Tibial nerve (tissue), 4 donors: ENCODE measurements around the gene PRKCZ.

Source experiments
- EP300 ChIP-seq, 2 donors: sonication (generic); formaldehyde crosslinking; IDR thresholded peaks; one replicate each; pipeline ENCODE4 v1.6.1; 2017; ENCODE audit warnings: antibody characterized with exemption in 2 of 2, mild to moderate bottlenecking in 1 of 2
- POLR2A ChIP-seq, 2 donors: fragments of 450-650 bp; IDR thresholded peaks; one replicate each; pipeline ENCODE4 v1.6.1; 2017; ENCODE audit warnings: antibody characterized with exemption in 2 of 2, mild to moderate bottlenecking in 2 of 2, moderate library complexity in 2 of 2
- TF ChIP-seq, protein P1 (sequence below), 5 experiments: fragments of 200-600 bp in 3 of 5; fragments of 450-650 bp in 2 of 5; sonication (generic) in 3 of 5; IDR thresholded peaks; one replicate each; pipeline ENCODE4 v1.5.1; 2016 to 2019; ENCODE audit warnings: antibody characterized with exemption in 5 of 5, mild to moderate bottlenecking in 3 of 5, moderate library complexity in 2 of 5

- TF ChIP-seq, protein P1, sequence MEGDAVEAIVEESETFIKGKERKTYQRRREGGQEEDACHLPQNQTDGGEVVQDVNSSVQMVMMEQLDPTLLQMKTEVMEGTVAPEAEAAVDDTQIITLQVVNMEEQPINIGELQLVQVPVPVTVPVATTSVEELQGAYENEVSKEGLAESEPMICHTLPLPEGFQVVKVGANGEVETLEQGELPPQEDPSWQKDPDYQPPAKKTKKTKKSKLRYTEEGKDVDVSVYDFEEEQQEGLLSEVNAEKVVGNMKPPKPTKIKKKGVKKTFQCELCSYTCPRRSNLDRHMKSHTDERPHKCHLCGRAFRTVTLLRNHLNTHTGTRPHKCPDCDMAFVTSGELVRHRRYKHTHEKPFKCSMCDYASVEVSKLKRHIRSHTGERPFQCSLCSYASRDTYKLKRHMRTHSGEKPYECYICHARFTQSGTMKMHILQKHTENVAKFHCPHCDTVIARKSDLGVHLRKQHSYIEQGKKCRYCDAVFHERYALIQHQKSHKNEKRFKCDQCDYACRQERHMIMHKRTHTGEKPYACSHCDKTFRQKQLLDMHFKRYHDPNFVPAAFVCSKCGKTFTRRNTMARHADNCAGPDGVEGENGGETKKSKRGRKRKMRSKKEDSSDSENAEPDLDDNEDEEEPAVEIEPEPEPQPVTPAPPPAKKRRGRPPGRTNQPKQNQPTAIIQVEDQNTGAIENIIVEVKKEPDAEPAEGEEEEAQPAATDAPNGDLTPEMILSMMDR (IDR thresholded peaks at IDR 0.05), result no peak
- TF ChIP-seq POLR2A (IDR thresholded peaks at IDR 0.05), result no peak
- TF ChIP-seq EP300 (IDR thresholded peaks at IDR 0.05), result no peak
Measured at GRCh38 chr1:2143814-2144500, 93.7 kb downstream of the PRKCZ start.
